Activated T-helper 9 cell treated with anti-CD3 and anti-CD28 coated beads, Interleukin-2, amount 50 U/mL, for 16 hours (primary cell): ENCODE results near the gene TFR2.

ENCODE experiments used
- DNase-seq: peaks from one replicate; pipeline ENCODE4 v3.0.0-alpha.2; 2020; ENCODE audit warnings: low read depth

The TFR2 gene

GRCh38 chr7:100654908-100655831 is 13.8 kb upstream of the TFR2 start:
- no peak for DNase-seq

- DNase-seq: no peak
Observed at GRCh38 chr7:100649826-100650565, 8.6 kb upstream of the TFR2 start.

- DNase-seq: no peak
Observed at GRCh38 chr7:100642534-100642907, 1.2 kb upstream of the TFR2 start.

- DNase-seq: no peak
Observed at GRCh38 chr7:100641860-100642533, 645 bp upstream of the TFR2 start.

GRCh38 chr7:100640517-100641440 is 573 bp downstream of the TFR2 start:
- no peak for DNase-seq

GRCh38 chr7:100639995-100640516 is 1.3 kb downstream of the TFR2 start:
- no peak for DNase-seq

- DNase-seq: peak; percentile 55
Observed at GRCh38 chr7:100632951-100633717, 8.2 kb downstream of the TFR2 start.

GRCh38 chr7:100630066-100630465 is 11.3 kb downstream of the TFR2 start:
- DNase-seq: no peak

- DNase-seq: no peak
Observed at GRCh38 chr7:100629117-100629716, 12.1 kb downstream of the TFR2 start.

- no peak for DNase-seq
Observed at GRCh38 chr7:100627238-100627549, 14.2 kb downstream of the TFR2 start.

- peak; percentile 83 for DNase-seq
Observed at GRCh38 chr7:100626530-100627237, 14.7 kb downstream of the TFR2 start.

GRCh38 chr7:100626055-100626454 is 15.3 kb downstream of the TFR2 start:
- DNase-seq: no peak

GRCh38 chr7:100623951-100624824 is 17.2 kb downstream of the TFR2 start:
- DNase-seq: no peak

- DNase-seq: no peak
Observed at GRCh38 chr7:100621554-100621953, 19.8 kb downstream of the TFR2 start.

GRCh38 chr7:100620804-100621203 is 20.5 kb downstream of the TFR2 start:
- DNase-seq: no peak

GRCh38 chr7:100620239-100620638 is 21.1 kb downstream of the TFR2 start:
- DNase-seq: no peak

GRCh38 chr7:100614308-100614861 is 27.0 kb downstream of the TFR2 start:
- DNase-seq: no peak
